H4 (cell line): ENCODE measurements around the gene RAB3A. TPM values are rescaled to one million over a fixed set of nuclear protein-coding genes. Genes with fewer than 3 reads are reported as not detected.

ENCODE experiments used
- DNase-seq: peaks from one replicate; pipeline ENCODE4 v3.0.0-alpha.2; 2015; ENCODE audit warnings: low spot score
- total RNA-seq: library from RNA; depleted of rRNA; stranded (reverse); fragments of >200 nt; shearing (Covaris generic); gene quantifications from 2 replicates; pipeline ENCODE4 v1.2.3, GENCODE V29; 2014; rRNA removed

The RAB3A gene
- total RNA-seq, 1 experiment from 2014 or later, result 2.2 TPM

GRCh38 chr19:18152442-18152816 is 51.4 kb downstream of the RAB3A start:
- peak; percentile 99 for DNase-seq

- DNase-seq, result no peak
Observed at GRCh38 chr19:18150776-18151624, 52.8 kb downstream of the RAB3A start.

- no peak for DNase-seq
Observed at GRCh38 chr19:18149596-18149975, 54.3 kb downstream of the RAB3A start.

GRCh38 chr19:18147396-18147795 is 56.4 kb downstream of the RAB3A start:
- no peak for DNase-seq

Other genes with a start within 250 kb of the RAB3A start
- 0.49 and 1.7 TPM in 2 replicates for gene KCNN1, start 236.9 kb downstream of the RAB3A start, total RNA-seq
- gene ARRDC2, start 195.9 kb downstream of the RAB3A start, total RNA-seq, result 8.7 and 9.3 TPM in 2 replicates
- gene IL12RB1, start 117.1 kb downstream of the RAB3A start, total RNA-seq, result 2.4 TPM in 2 replicates
- gene MAST3, start 106.3 kb downstream of the RAB3A start, total RNA-seq, result 2.4 and 3.1 TPM in 2 replicates
- gene PIK3R2, start 50.9 kb downstream of the RAB3A start, total RNA-seq, result 9.8 and 25.1 TPM in 2 replicates
- 156 and 172 TPM in 2 replicates for gene IFI30, start 30.2 kb downstream of the RAB3A start, total RNA-seq
- gene MPV17L2, start 10.8 kb downstream of the RAB3A start, total RNA-seq, result 17.7 and 30.9 TPM in 2 replicates
- gene PDE4C, start 22.4 kb upstream of the RAB3A start, total RNA-seq, result 0.06 TPM in 1 of 2 replicates, not detected in the other
- 0.62 and 1.0 TPM in 2 replicates for gene IQCN, start 70.4 kb upstream of the RAB3A start, total RNA-seq
- 29.1 and 86.4 TPM in 2 replicates for gene JUND, start 77.6 kb upstream of the RAB3A start, total RNA-seq
- 349 and 397 TPM in 2 replicates for gene LSM4, start 119.0 kb upstream of the RAB3A start, total RNA-seq
- gene PGPEP1, start 136.6 kb upstream of the RAB3A start, total RNA-seq, result 2.9 and 12.1 TPM in 2 replicates
- gene GDF15, start 182.1 kb upstream of the RAB3A start, total RNA-seq, result 376 and 378 TPM in 2 replicates
- 0.06 and 0.35 TPM in 2 replicates for gene LRRC25, start 193.6 kb upstream of the RAB3A start, total RNA-seq
- gene SSBP4, start 215.4 kb upstream of the RAB3A start, total RNA-seq, result 44.6 and 60.9 TPM in 2 replicates
- gene ISYNA1, start 234.1 kb upstream of the RAB3A start, total RNA-seq, result 0.33 and 0.45 TPM in 2 replicates